Astrocyte (in vitro differentiated cells and primary cell): ENCODE results near the gene SYCE3. TPM values are rescaled to one million over a fixed set of nuclear protein-coding genes. Genes with fewer than 3 reads are reported as not detected.

Experiments
- DNase-seq: peaks from one replicate; pipeline ENCODE4 v3.0.0-alpha.2; 2010; ENCODE audit warnings: low read depth
- FAIRE-seq: peaks from 2 replicates; lab custom pipeline; 2011; peaks lifted over from hg19 to GRCh38; lab: Jason Lieb, UNC
- H2AFZ ChIP-seq: 2 replicates; pipeline ENCODE4 v1.6.0; 2012; ENCODE audit warnings: low read depth, low read length, inconsistent platforms
- H3K27ac ChIP-seq: 2 replicates; pipeline ENCODE4 v1.5.1; 2011; ENCODE audit warnings: low read depth, low read length, inconsistent platforms
- H3K27me3 ChIP-seq: 2 replicates; pipeline ENCODE4 v1.6.0; 2011; ENCODE audit warnings: low read length, inconsistent platforms; ENCODE audit not compliant: insufficient read depth
- H3K36me3 ChIP-seq: 2 replicates; pipeline ENCODE4 v1.5.1; 2011; ENCODE audit warnings: low read length, inconsistent platforms; ENCODE audit not compliant: insufficient read depth
- H3K4me1 ChIP-seq: 2 replicates; pipeline ENCODE4 v1.5.1; 2011; ENCODE audit warnings: low read length, inconsistent platforms; ENCODE audit not compliant: insufficient read depth
- H3K4me2 ChIP-seq: 2 replicates; pipeline ENCODE4 v1.6.0; 2012; ENCODE audit warnings: low read length, inconsistent platforms
- H3K4me3 ChIP-seq: 2 replicates; pipeline ENCODE4 v1.5.1; 2011; ENCODE audit warnings: low read depth, mild to moderate bottlenecking, low read length, inconsistent platforms; ENCODE audit not compliant: insufficient read depth
- H3K79me2 ChIP-seq: 2 replicates; pipeline ENCODE4 v1.6.0; 2012; ENCODE audit warnings: mild to moderate bottlenecking, low read length, inconsistent platforms; ENCODE audit not compliant: insufficient read depth
- H3K9ac ChIP-seq: 2 replicates; pipeline ENCODE4 v1.6.0; 2012; ENCODE audit warnings: mild to moderate bottlenecking, low read length, inconsistent platforms
- H3K9me3 ChIP-seq: 2 replicates; pipeline ENCODE4 v1.5.1; 2012; ENCODE audit warnings: low read depth, mild to moderate bottlenecking, low read length, inconsistent platforms; ENCODE audit not compliant: insufficient read depth
- H4K20me1 ChIP-seq: 2 replicates; pipeline ENCODE4 v1.6.0; 2012; ENCODE audit warnings: low read length, inconsistent platforms; ENCODE audit not compliant: insufficient read depth
- H3K27ac Mint-ChIP-seq: one replicate; pipeline ENCODE4 v1.8.0; 2021; ENCODE audit warnings: mild to moderate bottlenecking, mixed read lengths; ENCODE audit not compliant: unreplicated experiment
- H3K27me3 Mint-ChIP-seq: one replicate; pipeline ENCODE4 v1.8.0; 2021; ENCODE audit warnings: low read depth, mixed read lengths; ENCODE audit not compliant: unreplicated experiment
- H3K36me3 Mint-ChIP-seq: one replicate; pipeline ENCODE4 v1.8.0; 2021; ENCODE audit warnings: low read depth, mixed read lengths; ENCODE audit not compliant: unreplicated experiment
- H3K4me1 Mint-ChIP-seq: one replicate; pipeline ENCODE4 v1.8.0; 2021; ENCODE audit warnings: low read depth, mixed read lengths; ENCODE audit not compliant: unreplicated experiment
- H3K4me3 Mint-ChIP-seq: one replicate; pipeline ENCODE4 v1.8.0; 2021; ENCODE audit warnings: mild to moderate bottlenecking, moderate library complexity, mixed read lengths; ENCODE audit not compliant: unreplicated experiment
- H3K9me3 Mint-ChIP-seq: one replicate; pipeline ENCODE4 v1.8.0; 2021; ENCODE audit warnings: mild to moderate bottlenecking, mixed read lengths; ENCODE audit not compliant: unreplicated experiment
- CTCF ChIP-seq: IDR thresholded peaks from 2 replicates; pipeline ENCODE4 v1.5.1; 2011; ENCODE audit warnings: low read depth, mild to moderate bottlenecking, inconsistent platforms, low read length, moderate library complexity; ENCODE audit not compliant: insufficient read depth
- EZH2 ChIP-seq: IDR thresholded peaks from 2 replicates; pipeline ENCODE4 v1.6.1; 2012; ENCODE audit warnings: mild to moderate bottlenecking, low read length, inconsistent platforms; ENCODE audit not compliant: insufficient read depth
- total RNA-seq: library from RNA; stranded (reverse); gene quantifications from 2 replicates; pipeline ENCODE4 v1.2.1, GENCODE V29; 2021

The SYCE3 gene
- total RNA-seq, 1 donor from 2014 or later: not detected

- peak overlapping the region; percentile 83 for H3K27ac ChIP-seq
- TF ChIP-seq EZH2 (no peak), CTCF (no peak)
- FAIRE-seq: no peak
Observed at GRCh38 chr22:50506611-50507420, 55.9 kb downstream of the SYCE3 start.

GRCh38 chr22:50505776-50506610 is 56.7 kb downstream of the SYCE3 start:
- Histone ChIP-seq H3K27me3 (no peaks in the 10 kb centered on the region), H3K4me2 (peak overlapping the region; percentile 99), H4K20me1 (peaks cover 26% of the 10 kb centered on the region), H2AFZ (no peak overlapping the region), H3K36me3 (peaks cover 4% of the 10 kb centered on the region), H3K79me2 (peaks cover 52% of the 10 kb centered on the region), H3K27ac (no peak overlapping the region), H3K4me1 (peaks cover 14% of the 10 kb centered on the region), H3K9ac (peak overlapping the region; percentile 98), H3K4me3 (no peak overlapping the region), H3K9me3 (no peaks in the 10 kb centered on the region)
- H3K4me3 Mint-ChIP-seq: peak overlapping the region; percentile 97
- H3K27me3 Mint-ChIP-seq: no peaks in the 10 kb centered on the region
- H3K36me3 Mint-ChIP-seq: no peaks in the 10 kb centered on the region
- DNase-seq (no peak), FAIRE-seq (no peak)
- H3K9me3 Mint-ChIP-seq: no peaks in the 10 kb centered on the region
- H3K27ac Mint-ChIP-seq: no peak overlapping the region
- TF ChIP-seq CTCF: no peak
- TF ChIP-seq EZH2: no peak
- H3K4me1 Mint-ChIP-seq: peaks cover 2% of the 10 kb centered on the region

More at GRCh38 chr22:50506611-50507420, 55.9 kb downstream of the SYCE3 start:
- no peaks in the 10 kb centered on the region for H3K9me3 ChIP-seq
- Mint-ChIP-seq H3K4me1 (peaks cover 2% of the 10 kb centered on the region), H3K4me3 (peak overlapping the region; percentile 97), H3K36me3 (no peaks in the 10 kb centered on the region), H3K27ac (peak overlapping the region; percentile 84), H3K9me3 (no peaks in the 10 kb centered on the region), H3K27me3 (no peaks in the 10 kb centered on the region)
- H4K20me1 ChIP-seq: peaks cover 26% of the 10 kb centered on the region
- peaks cover 14% of the 10 kb centered on the region for H3K4me1 ChIP-seq
- peak overlapping the region; percentile 98 for H3K9ac ChIP-seq
- peak overlapping the region; percentile 99 for H3K4me2 ChIP-seq
- H2AFZ ChIP-seq: peak overlapping the region; percentile 93
- no peaks in the 10 kb centered on the region for H3K27me3 ChIP-seq
- no peak for DNase-seq
- peak overlapping the region; percentile 95 for H3K4me3 ChIP-seq
- H3K79me2 ChIP-seq: peaks cover 52% of the 10 kb centered on the region
- H3K36me3 ChIP-seq: peaks cover 4% of the 10 kb centered on the region
